Measurements from ENCODE around the gene ZNF563. TPM values are rescaled to one million over a fixed set of nuclear protein-coding genes. Genes with fewer than 3 reads are reported as not detected.
A peak's percentile ranks its signal among the peaks of the same experiment; 100 is the strongest.
"Not testable (repeated sequence)": the region's sequence is repeated elsewhere in the genome, so short reads cannot be mapped to it uniquely, and the experiment has no call there.

ZNF563 gene
- total RNA-seq, 2 experiments from 2014 or later: 4.5 to 5.1 TPM

DNA sequence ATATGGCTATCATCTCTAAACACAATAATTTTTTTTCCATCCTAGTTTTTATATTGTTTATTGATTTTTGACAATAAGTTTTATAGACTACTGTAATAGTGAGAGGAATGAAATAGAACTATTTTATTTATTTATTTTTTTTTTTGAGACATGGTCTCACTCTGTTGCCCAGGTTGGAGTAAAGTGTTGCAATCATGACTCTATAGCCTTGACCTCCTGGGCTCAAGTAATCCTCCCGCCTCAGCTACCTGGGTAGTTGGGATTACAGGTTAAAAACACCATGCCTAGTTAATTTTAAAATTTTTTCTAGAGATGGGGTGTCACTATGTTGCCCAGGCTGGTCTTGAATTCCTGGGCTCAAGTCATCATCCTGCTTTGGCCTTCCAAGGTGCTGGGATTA lies 40.6 kb upstream of the ZNF563 start:
- Mint-ChIP-seq H3K27me3 (no peaks in the 10 kb centered on the region), H3K27ac (no peak overlapping the region), H3K9me3 (peaks cover 14% of the 10 kb centered on the region), H3K4me1 (ENCODE audit: low read depth) (no peaks in the 10 kb centered on the region), H3K4me3 (no peak overlapping the region), H3K36me3 (ENCODE audit: low read depth) (peaks cover 40% of the 10 kb centered on the region)
- H3K27me3 ChIP-seq (ENCODE audit: control insufficient read depth in 1 of 2, insufficient read depth in 2 of 2, low read length in 2 of 2): no peaks in the 10 kb centered on the region
- no peak for ATAC-seq (ENCODE audit: poor library complexity)
- H3K9me3 ChIP-seq (ENCODE audit: control insufficient read depth in 1 of 2, insufficient read depth in 1 of 2, low read length in 2 of 2): peaks cover 20 to 24% of the 10 kb centered on the region in 2 experiments
- CTCF ChIA-PET: no interaction called here
- TF ChIP-seq, protein P1, sequence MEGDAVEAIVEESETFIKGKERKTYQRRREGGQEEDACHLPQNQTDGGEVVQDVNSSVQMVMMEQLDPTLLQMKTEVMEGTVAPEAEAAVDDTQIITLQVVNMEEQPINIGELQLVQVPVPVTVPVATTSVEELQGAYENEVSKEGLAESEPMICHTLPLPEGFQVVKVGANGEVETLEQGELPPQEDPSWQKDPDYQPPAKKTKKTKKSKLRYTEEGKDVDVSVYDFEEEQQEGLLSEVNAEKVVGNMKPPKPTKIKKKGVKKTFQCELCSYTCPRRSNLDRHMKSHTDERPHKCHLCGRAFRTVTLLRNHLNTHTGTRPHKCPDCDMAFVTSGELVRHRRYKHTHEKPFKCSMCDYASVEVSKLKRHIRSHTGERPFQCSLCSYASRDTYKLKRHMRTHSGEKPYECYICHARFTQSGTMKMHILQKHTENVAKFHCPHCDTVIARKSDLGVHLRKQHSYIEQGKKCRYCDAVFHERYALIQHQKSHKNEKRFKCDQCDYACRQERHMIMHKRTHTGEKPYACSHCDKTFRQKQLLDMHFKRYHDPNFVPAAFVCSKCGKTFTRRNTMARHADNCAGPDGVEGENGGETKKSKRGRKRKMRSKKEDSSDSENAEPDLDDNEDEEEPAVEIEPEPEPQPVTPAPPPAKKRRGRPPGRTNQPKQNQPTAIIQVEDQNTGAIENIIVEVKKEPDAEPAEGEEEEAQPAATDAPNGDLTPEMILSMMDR (IDR thresholded peaks at IDR 0.05): no peak
- DNase-seq: no peak
- H3K4me3 ChIP-seq (ENCODE audit: low read length): no peak overlapping the region
- H3K36me3 ChIP-seq (ENCODE audit: insufficient read depth, low read length): no peaks in the 10 kb centered on the region
- intact Hi-C loops (cut with DNase I, micrococcal nuclease): no loop called here
- H3K4me1 ChIP-seq (ENCODE audit: insufficient read depth, low read length): no peaks in the 10 kb centered on the region
- POLR2A ChIA-PET: interaction anchor here (0.6 kb wide), 1 partner anchor 1629 kb away, joined by 5 read pairs; no protein-coding TSS in a partner anchor
- no peak overlapping the region for H3K27ac ChIP-seq (ENCODE audit: low read depth in 1 of 2, low read length in 2 of 2)

DNA sequence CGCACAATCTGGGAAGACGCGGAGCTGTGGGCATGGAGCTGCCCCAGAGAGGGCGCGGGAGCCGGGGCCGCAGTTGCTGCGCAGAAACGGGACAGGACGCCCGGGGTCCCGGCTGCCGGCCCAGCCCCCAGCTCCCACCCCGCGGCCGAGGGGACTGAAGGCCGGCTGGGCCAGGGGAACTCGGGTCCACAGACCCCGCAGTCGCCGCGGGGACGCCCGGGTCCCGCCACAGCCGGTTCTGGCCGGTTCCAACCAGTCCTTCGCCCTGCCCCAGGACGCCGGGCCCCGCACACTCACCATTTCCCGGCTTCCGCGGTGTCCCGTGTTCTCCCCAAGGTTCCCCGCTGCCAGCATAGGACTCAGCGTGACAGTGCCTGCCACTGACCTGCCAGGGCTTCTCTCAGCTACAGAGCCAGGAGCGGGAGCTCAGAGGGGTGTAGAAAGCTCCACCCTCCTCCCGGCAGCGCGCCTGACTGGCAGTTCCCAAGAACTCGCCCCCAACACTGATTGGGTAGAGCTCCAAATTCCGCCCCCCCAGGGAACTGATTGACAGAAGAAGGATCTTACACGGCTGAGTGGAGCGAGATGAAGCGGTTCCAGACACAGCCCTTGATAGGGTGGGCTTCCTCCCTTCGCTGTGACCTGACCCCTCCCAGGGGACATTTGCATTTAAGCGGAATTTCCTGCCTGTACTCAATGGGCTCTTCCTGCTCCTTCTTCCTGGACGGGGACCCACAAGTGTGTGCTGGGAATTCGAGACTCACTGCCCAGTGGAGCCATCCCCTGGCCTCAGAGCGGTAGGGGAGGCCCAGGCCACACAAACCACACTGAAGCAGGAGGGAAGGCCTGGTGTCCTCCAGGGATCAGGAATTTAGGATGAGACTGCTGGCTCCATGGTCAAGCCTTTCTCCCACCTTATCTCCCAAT lies 32.1 kb upstream of the ZNF563 start, which contains the start of gene ZNF442:
TSS of gene ZNF442 (minus strand) at position 448 of the 927 bp plus-strand sequence. CDS start 2,052 bp downstream, outside the sequence.
- Mint-ChIP-seq H3K9me3 (no peaks in the 10 kb centered on the region), H3K4me3 (peak within 1 kb of the TSS; percentile 95), H3K27me3 (no peaks in the 10 kb centered on the region), H3K36me3 (ENCODE audit: low read depth) (peaks cover 12% of the 10 kb centered on the region), H3K4me1 (ENCODE audit: low read depth) (peaks cover 25% of the 10 kb centered on the region), H3K27ac (peak within 1 kb of the TSS; percentile 34)
- Histone ChIP-seq H3K9me3 (ENCODE audit: control insufficient read depth in 1 of 2, insufficient read depth in 1 of 2, low read length in 2 of 2) (peaks cover 0 to 7% of the 10 kb centered on the region in 2 experiments), H3K27ac (ENCODE audit: low read depth in 1 of 2, low read length in 2 of 2) (no peak within 1 kb of the TSS), H3K36me3 (ENCODE audit: insufficient read depth, low read length) (no peaks in the 10 kb centered on the region), H3K27me3 (ENCODE audit: control insufficient read depth in 1 of 2, insufficient read depth in 2 of 2, low read length in 2 of 2) (no peaks in the 10 kb centered on the region), H3K4me1 (ENCODE audit: insufficient read depth, low read length) (peaks cover 19% of the 10 kb centered on the region), H3K4me3 (ENCODE audit: low read length) (peak within 1 kb of the TSS; percentile 71)
- ATAC-seq (ENCODE audit: poor library complexity): peak; percentile 96
- intact Hi-C loops (cut with DNase I, micrococcal nuclease): loop anchor here in 1 of 2 experiments (2.0 kb wide), 1 partner anchor 33 kb away; the partner anchor contains the start of gene ZNF563
- ChIA-PET POLR2A (interaction anchor here (0.7 to 1.5 kb wide), 6 partner anchors 33 to 203 kb away, joined by 3 to 21 read pairs (median 4); partner anchors contain the start of genes ZNF136, ZNF44, ZNF443 and ZNF563), CTCF (interaction anchor here (1.4 to 2.1 kb wide), 3 partner anchors 32 to 130 kb away, joined by 3 to 6 read pairs (median 5); partner anchors contain the start of gene ZNF563)
- DNase-seq: peak; percentile 65 to 89 (median 75)
- TF ChIP-seq, protein P1 (IDR thresholded peaks at IDR 0.05): no peak

DNA sequence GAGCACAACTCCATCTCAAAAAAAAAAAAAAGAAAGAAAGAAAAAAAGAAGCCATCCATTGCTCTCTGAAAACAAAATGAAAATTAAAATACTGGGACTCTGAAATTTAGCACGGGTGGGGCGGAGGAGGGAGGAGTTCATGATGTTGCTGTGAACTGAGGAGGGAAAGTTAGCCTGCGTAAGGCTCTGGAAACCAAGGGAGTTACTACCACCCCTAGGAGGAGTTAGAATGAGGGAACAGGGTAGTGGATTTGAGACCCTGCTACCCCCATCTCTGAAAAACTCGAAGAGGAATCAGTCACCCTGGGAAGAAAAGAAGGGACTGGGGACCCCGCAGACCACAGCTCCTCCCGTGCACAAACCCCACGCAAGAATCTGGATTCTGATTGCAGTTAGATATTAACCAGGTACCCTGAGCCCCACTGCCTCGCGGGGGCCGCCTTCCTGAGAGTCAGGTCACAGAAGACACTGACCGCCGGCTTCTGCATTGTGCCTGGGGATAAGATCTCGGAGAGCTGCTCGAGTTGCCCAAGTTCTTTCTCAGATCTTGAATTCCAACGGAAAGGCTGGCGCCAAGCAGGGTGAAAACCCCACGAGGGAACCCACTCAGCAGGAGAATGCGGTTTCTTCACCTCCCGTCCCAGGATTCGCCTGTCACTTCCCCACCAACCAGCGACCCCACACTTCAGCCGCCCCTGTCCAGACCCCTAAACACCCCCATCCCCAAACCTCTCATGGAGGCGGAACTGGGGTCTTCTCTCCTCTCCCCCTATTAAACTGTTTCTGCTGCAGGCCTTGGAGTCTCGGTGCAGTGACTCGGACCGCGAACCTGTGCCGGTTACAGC lies 31.2 kb upstream of the ZNF563 start:
- H3K4me1 ChIP-seq (ENCODE audit: insufficient read depth, low read length): peaks cover 19% of the 10 kb centered on the region
- no peak for ATAC-seq (ENCODE audit: poor library complexity)
- intact Hi-C loops (cut with DNase I, micrococcal nuclease): loop anchor here in 1 of 2 experiments (2.0 kb wide), 1 partner anchor 32 kb away; the partner anchor contains the start of gene ZNF563
- H3K36me3 ChIP-seq (ENCODE audit: insufficient read depth, low read length): no peaks in the 10 kb centered on the region
- H3K9me3 ChIP-seq (ENCODE audit: control insufficient read depth in 1 of 2, insufficient read depth in 1 of 2, low read length in 2 of 2): peaks cover 0 to 7% of the 10 kb centered on the region in 2 experiments
- Mint-ChIP-seq H3K27me3 (no peaks in the 10 kb centered on the region), H3K36me3 (ENCODE audit: low read depth) (peaks cover 12% of the 10 kb centered on the region), H3K4me1 (ENCODE audit: low read depth) (peaks cover 25% of the 10 kb centered on the region), H3K9me3 (no peaks in the 10 kb centered on the region), H3K4me3 (peak overlapping the region; percentile 95), H3K27ac (no peak overlapping the region)
- POLR2A ChIA-PET: interaction anchor here (1.0 to 1.5 kb wide), 5 partner anchors 32 to 202 kb away, joined by 4 to 21 read pairs (median 5); partner anchors contain the start of genes ZNF136, ZNF44, ZNF443 and ZNF563
- CTCF ChIA-PET: interaction anchor here (1.4 to 2.1 kb wide), 3 partner anchors 31 to 131 kb away, joined by 3 to 6 read pairs (median 5); partner anchors contain the start of gene ZNF563
- H3K27me3 ChIP-seq (ENCODE audit: control insufficient read depth in 1 of 2, insufficient read depth in 2 of 2, low read length in 2 of 2): no peaks in the 10 kb centered on the region
- TF ChIP-seq, protein P1 (IDR thresholded peaks at IDR 0.05): no peak
- H3K4me3 ChIP-seq (ENCODE audit: low read length): peak overlapping the region; percentile 71
- no peak overlapping the region for H3K27ac ChIP-seq (ENCODE audit: low read depth in 1 of 2, low read length in 2 of 2)
- peak in 2 of 14 experiments; percentile 5 to 6 for DNase-seq

DNA sequence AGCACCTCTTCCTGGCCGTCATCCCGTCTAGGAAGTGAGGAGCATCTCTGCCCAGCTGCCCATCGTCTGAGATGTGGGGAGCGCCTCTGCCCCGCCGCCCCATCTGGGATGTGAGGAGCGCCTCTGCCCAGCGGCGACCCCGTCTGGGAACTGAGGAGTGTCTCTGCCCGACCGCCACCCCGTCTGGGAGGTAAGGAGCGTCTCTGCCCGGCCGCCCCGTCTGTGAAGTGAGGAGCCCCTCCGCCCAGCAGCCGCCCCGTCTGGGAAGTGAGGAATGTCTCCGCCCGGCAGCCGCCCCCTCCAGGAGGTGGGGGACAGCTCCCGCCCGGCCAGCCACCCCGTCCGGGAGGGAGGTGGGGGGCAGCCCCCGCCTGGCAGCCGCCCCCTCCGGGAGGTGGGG lies 28.8 kb upstream of the ZNF563 start:
- H3K36me3 ChIP-seq (ENCODE audit: insufficient read depth, low read length); H3K9me3 Mint-ChIP-seq; H3K4me3 ChIP-seq (ENCODE audit: low read length); H3K9me3 ChIP-seq (ENCODE audit: control insufficient read depth in 1 of 2, insufficient read depth in 1 of 2, low read length in 2 of 2); H3K4me3 Mint-ChIP-seq; H3K27ac ChIP-seq (ENCODE audit: low read depth in 1 of 2, low read length in 2 of 2); H3K27me3 ChIP-seq (ENCODE audit: control insufficient read depth in 1 of 2, insufficient read depth in 2 of 2, low read length in 2 of 2); POLR2A ChIA-PET; intact Hi-C loops (cut with DNase I, micrococcal nuclease); DNase-seq; ATAC-seq (ENCODE audit: poor library complexity); H3K27ac Mint-ChIP-seq; H3K27me3 Mint-ChIP-seq: not testable (repeated sequence)
- H3K4me1 ChIP-seq (ENCODE audit: insufficient read depth, low read length): peaks cover 19% of the 10 kb centered on the region
- Mint-ChIP-seq H3K4me1 (ENCODE audit: low read depth) (peaks cover 25% of the 10 kb centered on the region), H3K36me3 (ENCODE audit: low read depth) (peaks cover 16% of the 10 kb centered on the region)
- CTCF ChIA-PET: interaction anchor here (0.6 kb wide), 1 partner anchor 183 kb away, joined by 3 read pairs; no protein-coding TSS in a partner anchor
